ENCODE measurements around the gene HOXB5.

HOXB5 gene

DNA sequence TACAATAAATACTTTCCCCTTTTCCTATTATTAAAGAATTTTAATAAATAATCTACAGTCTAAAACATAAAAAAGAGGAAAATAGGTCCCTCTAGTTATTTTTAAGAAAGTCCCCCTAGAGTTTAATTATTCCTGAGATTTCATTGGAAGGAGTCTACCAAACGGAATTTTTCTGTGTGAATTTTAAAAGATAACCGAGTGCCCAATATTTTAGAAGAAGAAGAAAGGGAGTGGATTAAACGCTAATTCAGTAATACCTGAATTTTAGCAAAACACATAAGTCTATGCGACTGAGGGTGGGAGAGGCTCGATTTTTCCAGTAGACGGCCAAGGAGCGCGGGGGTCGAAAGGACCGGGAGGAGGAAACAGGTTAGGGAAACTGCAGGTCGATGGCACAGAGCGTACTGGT, 50.9 kb downstream of the HOXB5 start:
- H4K20me1 ChIP-seq (ENCODE audit: insufficient read depth, low read length, poor library complexity, severe bottlenecking): peaks cover 4% of the 10 kb centered on the region
- H3K79me2 ChIP-seq (ENCODE audit: insufficient read depth, low read length): peaks cover 86% of the 10 kb centered on the region
- H3K36me3 ChIP-seq (ENCODE audit: insufficient read depth, low read length): peaks cover 2% of the 10 kb centered on the region; the same call in 1 of the 2 replicates
- peak overlapping the region; percentile 98 for H3K9ac ChIP-seq (ENCODE audit: low read depth, low read length, poor library complexity, severe bottlenecking)
- H3K27me3 ChIP-seq (ENCODE audit: insufficient read depth, low read length, poor library complexity, severe bottlenecking): peaks cover 26% of the 10 kb centered on the region
- TF ChIP-seq, protein P1, sequence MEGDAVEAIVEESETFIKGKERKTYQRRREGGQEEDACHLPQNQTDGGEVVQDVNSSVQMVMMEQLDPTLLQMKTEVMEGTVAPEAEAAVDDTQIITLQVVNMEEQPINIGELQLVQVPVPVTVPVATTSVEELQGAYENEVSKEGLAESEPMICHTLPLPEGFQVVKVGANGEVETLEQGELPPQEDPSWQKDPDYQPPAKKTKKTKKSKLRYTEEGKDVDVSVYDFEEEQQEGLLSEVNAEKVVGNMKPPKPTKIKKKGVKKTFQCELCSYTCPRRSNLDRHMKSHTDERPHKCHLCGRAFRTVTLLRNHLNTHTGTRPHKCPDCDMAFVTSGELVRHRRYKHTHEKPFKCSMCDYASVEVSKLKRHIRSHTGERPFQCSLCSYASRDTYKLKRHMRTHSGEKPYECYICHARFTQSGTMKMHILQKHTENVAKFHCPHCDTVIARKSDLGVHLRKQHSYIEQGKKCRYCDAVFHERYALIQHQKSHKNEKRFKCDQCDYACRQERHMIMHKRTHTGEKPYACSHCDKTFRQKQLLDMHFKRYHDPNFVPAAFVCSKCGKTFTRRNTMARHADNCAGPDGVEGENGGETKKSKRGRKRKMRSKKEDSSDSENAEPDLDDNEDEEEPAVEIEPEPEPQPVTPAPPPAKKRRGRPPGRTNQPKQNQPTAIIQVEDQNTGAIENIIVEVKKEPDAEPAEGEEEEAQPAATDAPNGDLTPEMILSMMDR (conservative IDR thresholded peaks at IDR 0.05; ENCODE audit: low read length): no peak
- TF ChIP-seq EZH2phosphoT487 (IDR thresholded peaks at IDR 0.05; ENCODE audit: borderline replicate concordance): no peak
- peaks cover 48% of the 10 kb centered on the region for H3K4me1 ChIP-seq (ENCODE audit: insufficient read depth, low read length, poor library complexity, severe bottlenecking)
- peak overlapping the region; percentile 96 for H3K4me2 ChIP-seq (ENCODE audit: low read depth, low read length, poor library complexity, severe bottlenecking)
- H3K9me2 ChIP-seq (replicated peaks; ENCODE audit: low read depth, low read length): no peaks in the 10 kb centered on the region
- peaks cover 17% of the 10 kb centered on the region for H3F3A ChIP-seq (ENCODE audit: low read depth)
- no peaks in the 10 kb centered on the region for H3K9me3 ChIP-seq (ENCODE audit: insufficient read depth, low read depth, low read length)
- H2AFZ ChIP-seq (ENCODE audit: low read length): no peak overlapping the region
- peak overlapping the region; percentile 95 for H3K4me3 ChIP-seq (ENCODE audit: low read length, poor library complexity, severe bottlenecking)

DNA sequence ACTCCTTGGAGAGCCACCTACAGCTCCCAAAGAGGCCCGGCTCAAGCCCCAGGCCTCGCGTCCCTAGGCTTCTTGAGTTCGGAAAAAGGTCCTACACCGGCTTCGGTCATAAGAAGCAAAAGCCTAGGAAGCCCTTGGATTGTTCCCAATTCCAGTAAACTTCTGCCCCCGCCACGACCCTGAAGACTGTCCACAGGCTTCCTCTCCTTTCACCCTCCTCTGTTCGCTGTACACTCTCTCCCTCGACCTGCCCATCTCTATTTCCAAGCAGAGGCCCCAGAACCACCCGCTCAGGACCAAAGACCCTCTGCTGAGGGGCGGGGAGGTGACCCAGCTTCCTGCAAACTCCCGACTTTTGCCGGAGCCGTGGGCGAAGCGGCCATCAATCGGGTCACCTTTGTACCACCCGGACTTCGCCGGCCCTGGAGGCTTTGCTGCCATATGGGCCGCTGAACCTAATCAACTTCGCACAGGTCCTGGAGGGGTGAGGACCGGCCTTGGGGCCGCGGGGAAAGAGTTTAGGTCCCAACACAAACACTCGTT, 51.4 kb downstream of the HOXB5 start:
- H3K9ac ChIP-seq (ENCODE audit: low read depth, low read length, poor library complexity, severe bottlenecking): peak overlapping the region; percentile 98
- H4K20me1 ChIP-seq (ENCODE audit: insufficient read depth, low read length, poor library complexity, severe bottlenecking): peaks cover 4% of the 10 kb centered on the region
- no peaks in the 10 kb centered on the region for H3K36me3 ChIP-seq (ENCODE audit: insufficient read depth, low read length)
- peaks cover 26% of the 10 kb centered on the region for H3K27me3 ChIP-seq (ENCODE audit: insufficient read depth, low read length, poor library complexity, severe bottlenecking)
- H3K9me2 ChIP-seq (replicated peaks; ENCODE audit: low read depth, low read length): no peaks in the 10 kb centered on the region
- H3K9me3 ChIP-seq (ENCODE audit: insufficient read depth, low read depth, low read length): no peaks in the 10 kb centered on the region
- H2AFZ ChIP-seq (ENCODE audit: low read length): peak overlapping the region; percentile 11; the same call in 1 of the 2 replicates
- H3K79me2 ChIP-seq (ENCODE audit: insufficient read depth, low read length): peaks cover 82% of the 10 kb centered on the region
- no peak for TF ChIP-seq EZH2phosphoT487 (IDR thresholded peaks at IDR 0.05; ENCODE audit: borderline replicate concordance)
- TF ChIP-seq, protein P1 (conservative IDR thresholded peaks at IDR 0.05; ENCODE audit: low read length): no peak
- peaks cover 42% of the 10 kb centered on the region for H3K4me1 ChIP-seq (ENCODE audit: insufficient read depth, low read length, poor library complexity, severe bottlenecking)
- H3K4me2 ChIP-seq (ENCODE audit: low read depth, low read length, poor library complexity, severe bottlenecking): peak overlapping the region; percentile 96
- H3F3A ChIP-seq (ENCODE audit: low read depth): peaks cover 12% of the 10 kb centered on the region
- peak overlapping the region; percentile 95 for H3K4me3 ChIP-seq (ENCODE audit: low read length, poor library complexity, severe bottlenecking)

DNA sequence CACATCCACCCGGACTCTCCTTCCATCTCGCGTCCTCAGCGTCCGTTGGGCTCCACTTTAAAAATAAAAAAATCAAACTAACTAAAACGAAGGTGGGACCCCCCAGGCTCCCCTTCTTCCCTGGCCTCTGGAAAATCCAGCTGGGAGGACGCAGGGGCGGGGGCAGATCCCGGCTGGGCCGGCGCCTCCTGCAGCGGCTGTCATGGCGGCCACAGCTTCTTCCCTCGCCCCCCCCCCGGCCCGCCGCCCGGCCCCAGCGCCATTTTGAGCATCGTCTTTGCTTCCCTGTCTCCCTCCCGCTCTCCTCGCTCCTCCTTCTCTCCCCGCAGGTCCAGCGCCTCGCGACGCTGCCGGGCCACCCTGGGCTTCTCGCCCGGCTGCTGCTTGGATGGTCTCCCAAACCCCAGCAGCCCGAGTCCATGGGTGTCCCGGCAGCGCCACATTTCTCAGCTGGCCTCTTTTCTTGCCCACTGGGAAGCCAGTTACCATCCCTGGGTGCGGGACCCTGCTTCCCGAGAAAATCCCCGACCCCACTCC, 51.9 kb downstream of the HOXB5 start:
- Histone ChIP-seq H2AFZ (ENCODE audit: low read length) (peak overlapping the region; percentile 65; the same call in 1 of the 2 replicates), H3K9me3 (ENCODE audit: insufficient read depth, low read depth, low read length) (no peaks in the 10 kb centered on the region), H3K9me2 (replicated peaks; ENCODE audit: low read depth, low read length) (no peaks in the 10 kb centered on the region), H3K79me2 (ENCODE audit: insufficient read depth, low read length) (peaks cover 80% of the 10 kb centered on the region), H3K4me3 (ENCODE audit: low read length, poor library complexity, severe bottlenecking) (peak overlapping the region; percentile 95), H3K36me3 (ENCODE audit: insufficient read depth, low read length) (no peaks in the 10 kb centered on the region), H3K4me2 (ENCODE audit: low read depth, low read length, poor library complexity, severe bottlenecking) (peak overlapping the region; percentile 96), H3K9ac (ENCODE audit: low read depth, low read length, poor library complexity, severe bottlenecking) (peak overlapping the region; percentile 98), H3K4me1 (ENCODE audit: insufficient read depth, low read length, poor library complexity, severe bottlenecking) (peaks cover 39% of the 10 kb centered on the region), H3K27me3 (ENCODE audit: insufficient read depth, low read length, poor library complexity, severe bottlenecking) (peaks cover 26% of the 10 kb centered on the region), H4K20me1 (ENCODE audit: insufficient read depth, low read length, poor library complexity, severe bottlenecking) (peaks cover 4% of the 10 kb centered on the region), H3F3A (ENCODE audit: low read depth) (peaks cover 10% of the 10 kb centered on the region)
- TF ChIP-seq EZH2phosphoT487 (IDR thresholded peaks at IDR 0.05; ENCODE audit: borderline replicate concordance): no peak
- TF ChIP-seq, protein P1 (conservative IDR thresholded peaks at IDR 0.05; ENCODE audit: low read length): no peak

Measured in Loucy (cell line).